HepG2 (cell line): Measurements from ENCODE around the gene ART5. TPM values are rescaled to one million over a fixed set of nuclear protein-coding genes. Genes with fewer than 3 reads are reported as not detected.
A peak's percentile ranks its signal among the peaks of the same experiment; 100 is the strongest.

Experiments
- BORCS8-MEF2B ChIP-seq: sonication (generic); formaldehyde crosslinking; IDR thresholded peaks from 2 replicates; pipeline ENCODE4 v1.8.0; 2022; ENCODE audit warnings: mild to moderate bottlenecking, missing genetic modification reagents
- CENPBD1 ChIP-seq: sonication (generic); formaldehyde crosslinking; IDR thresholded peaks from 2 replicates; pipeline ENCODE4 v1.8.0; 2022; ENCODE audit warnings: missing genetic modification reagents, low read depth, mild to moderate bottlenecking, borderline replicate concordance
- CHD2 ChIP-seq: IDR thresholded peaks from 2 replicates; pipeline ENCODE4 v1.6.1; 2011; ENCODE audit warnings: low read depth, low read length, improper control_type of control experiment
- ELF1 ChIP-seq: sonication (generic); formaldehyde crosslinking; IDR thresholded peaks from 2 replicates; pipeline ENCODE4 v1.4.0; 2020; ENCODE audit warnings: missing genetic modification reagents
- ESRRA ChIP-seq: sonication (generic); formaldehyde crosslinking; IDR thresholded peaks from 2 replicates; pipeline ENCODE4 v1.5.1; 2020; ENCODE audit warnings: mild to moderate bottlenecking, low read depth, missing genetic modification reagents
- GABPB1 ChIP-seq: IDR thresholded peaks from 2 replicates; pipeline ENCODE4 v1.6.1; 2016; ENCODE audit warnings: mild to moderate bottlenecking, missing genetic modification reagents, moderate library complexity, missing compliant biosample characterization
- LCORL ChIP-seq, 2 experiments: fragments of 450-650 bp in 1 of 2; sonication (generic) in 1 of 2; formaldehyde crosslinking in 1 of 2; IDR thresholded peaks; 2 replicates each; pipeline versions ENCODE4 v1.5.0 to v1.6.1; 2017 to 2020; ENCODE audit warnings: antibody characterized with exemption in 1 of 2, missing genetic modification reagents in 1 of 2
- MBNL3 ChIP-seq: fragments of 250-450 bp; sonication (Bioruptor Pico); conservative IDR thresholded peaks from 2 replicates; pipeline ENCODE4 v1.8.0; 2022; ENCODE audit warnings: mild to moderate bottlenecking, inconsistent platforms
- POGK ChIP-seq: sonication (generic); formaldehyde crosslinking; conservative IDR thresholded peaks from 2 replicates; pipeline ENCODE4 v1.8.0; 2022; ENCODE audit warnings: mild to moderate bottlenecking, moderate library complexity, missing genetic modification reagents
- RXRB ChIP-seq: IDR thresholded peaks from 2 replicates; pipeline ENCODE4 v1.6.1; 2016; ENCODE audit warnings: borderline replicate concordance, missing genetic modification reagents, missing compliant biosample characterization
- SKIL ChIP-seq: sonication (generic); formaldehyde crosslinking; IDR thresholded peaks from 2 replicates; pipeline ENCODE4 v1.8.0; 2022; ENCODE audit warnings: missing genetic modification reagents, mild to moderate bottlenecking, moderate library complexity, borderline replicate concordance
- SRSF1 ChIP-seq: fragments of 200-400 bp; formaldehyde crosslinking; optimal IDR thresholded peaks from 2 replicates; pipeline ENCODE3; 2017; ENCODE audit warnings: mild to moderate bottlenecking, low read depth, low read length, moderate library complexity
- TEAD2 ChIP-seq: sonication (generic); formaldehyde crosslinking; IDR thresholded peaks from 2 replicates; pipeline ENCODE4 v1.9.0; 2021; ENCODE audit warnings: missing genetic modification reagents
- TFDP2 ChIP-seq: sonication (generic); formaldehyde crosslinking; IDR thresholded peaks from 2 replicates; pipeline ENCODE4 v1.4.0; 2020; ENCODE audit warnings: missing genetic modification reagents
- ZBTB20 ChIP-seq: sonication (generic); formaldehyde crosslinking; IDR thresholded peaks from 2 replicates; pipeline ENCODE4 v1.8.1; 2023; ENCODE audit warnings: missing genetic modification reagents, low read depth, mild to moderate bottlenecking, borderline replicate concordance
- ZNF510 ChIP-seq: sonication (generic); formaldehyde crosslinking; IDR thresholded peaks from 2 replicates; pipeline ENCODE4 v1.4.0; 2020; ENCODE audit warnings: low read depth, mild to moderate bottlenecking, missing genetic modification reagents
- ZNF530 ChIP-seq: sonication (generic); formaldehyde crosslinking; IDR thresholded peaks from 2 replicates; pipeline ENCODE4 v1.5.0; 2020; ENCODE audit warnings: low read depth, mild to moderate bottlenecking, missing genetic modification reagents
- ZNF878 ChIP-seq: sonication (generic); formaldehyde crosslinking; IDR thresholded peaks from 2 replicates; pipeline ENCODE4 v1.8.1; 2023; ENCODE audit warnings: mild to moderate bottlenecking, missing genetic modification reagents, moderate library complexity
- polyA plus RNA-seq, 8 experiments: library from polyadenylated mRNA; depleted of rRNA in 3 of 8; stranded (reverse) in 7 of 8; unstranded in 1 of 8; fragments of >200 nt; fragmentation: Illumina TruSeq in 4 of 8; extraction: Trizol in 4 of 8; gene quantifications; 2 replicates each; pipeline versions ENCODE4 v1.2.1 to v1.2.3, GENCODE V29; 2011 to 2016; ENCODE audit warnings: low read depth in 4 of 8, missing spikeins in 1 of 8, mixed read lengths in 1 of 8; ENCODE audit not compliant: insufficient read depth in 1 of 8
- total RNA-seq, 5 experiments: library from RNA; depleted of rRNA; stranded (reverse); fragments of >200 nt; fragmentation: Illumina TruSeq; extraction: Trizol; gene quantifications; 2 replicates each; pipeline ENCODE4 v1.2.3, GENCODE V29; 2016; ENCODE audit warnings: low read depth in 1 of 5
- TF ChIP-seq, protein P1 (sequence below): sonication (generic); formaldehyde crosslinking; IDR thresholded peaks from 2 replicates; pipeline ENCODE4 v1.8.1; 2023; ENCODE audit warnings: mild to moderate bottlenecking, moderate library complexity, missing genetic modification reagents

The ART5 gene
- total and polyA plus RNA-seq, 2 of the 13 experiments (the other 11 are each of a cell fraction or from before 2014, with no cell fraction given), result 0.55 to 0.93 TPM

GRCh38 chr11:3642071-3642951, 519 bp upstream of the ART5 start (continued):
- TF ChIP-seq POGK (CRISPR knock-in tag), result 0 out of 2 replicates have a peak, but pooled peaks have one; percentile 55
- TF ChIP-seq GABPB1 (CRISPR knock-in tag), result peak; percentile 48; the same call in 1 of the 2 replicates
- no peak for TF ChIP-seq TEAD2 (CRISPR knock-in tag)
- TF ChIP-seq TFDP2 (CRISPR knock-in tag), result peak; percentile 56; the same call in 1 of the 2 replicates
- no peak for TF ChIP-seq ZNF878
- TF ChIP-seq RXRB (CRISPR knock-in tag), result peak; percentile 41; the same call in 1 of the 2 replicates
- TF ChIP-seq ELF1 (CRISPR knock-in tag), result no peak
- no peak for TF ChIP-seq CHD2
- TF ChIP-seq ZNF530 (CRISPR knock-in tag), result no peak
- no peak for TF ChIP-seq MBNL3 (CRISPR knock-in tag)
- no peak for TF ChIP-seq ZNF510 (CRISPR knock-in tag)
- no peak for TF ChIP-seq ESRRA (CRISPR knock-in tag)
- peak; percentile 26; the same call in 1 of the 2 replicates for TF ChIP-seq ZBTB20 (CRISPR knock-in tag)
- TF ChIP-seq SRSF1, result no peak
- TF ChIP-seq CENPBD1 (CRISPR knock-in tag), result no peak
- no peak for TF ChIP-seq SKIL (CRISPR knock-in tag)
- no peak for TF ChIP-seq LCORL (IDR thresholded peaks at IDR 0.05)
- peak; percentile 67; the same call in 1 of the 2 replicates for TF ChIP-seq LCORL (CRISPR knock-in tag; IDR thresholded peaks at IDR 0.05)
- peak; percentile 32 for TF ChIP-seq BORCS8-MEF2B
- TF ChIP-seq, protein P1, sequence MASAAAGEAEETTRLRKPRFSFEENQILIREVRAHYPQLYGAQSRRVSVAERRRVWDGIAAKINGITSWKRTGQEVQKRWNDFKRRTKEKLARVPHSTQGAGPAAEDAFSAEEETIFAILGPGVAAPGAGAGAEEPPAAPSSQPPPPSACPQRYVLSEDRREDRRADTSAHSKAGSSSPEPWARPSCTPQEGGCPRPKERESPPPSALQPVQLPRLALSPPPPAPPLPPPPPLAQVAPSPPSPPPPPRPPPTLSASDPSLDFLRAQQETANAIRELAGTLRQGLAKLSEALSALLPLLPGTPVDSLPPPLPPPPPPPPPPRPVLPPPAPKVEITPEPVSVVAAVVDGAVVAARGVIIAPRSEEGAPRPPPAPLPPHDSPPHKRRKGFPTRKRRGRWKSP (CRISPR knock-in tag), result peak; percentile 88; the same call in 1 of the 2 replicates
